ELF-1 (cell line): ENCODE results near the gene FOXE3.

Experiments
- DNase-seq: peaks from one replicate; pipeline ENCODE4 v3.0.0-alpha.2; 2016; ENCODE audit warnings: low read depth, low spot score

Gene FOXE3

DNA sequence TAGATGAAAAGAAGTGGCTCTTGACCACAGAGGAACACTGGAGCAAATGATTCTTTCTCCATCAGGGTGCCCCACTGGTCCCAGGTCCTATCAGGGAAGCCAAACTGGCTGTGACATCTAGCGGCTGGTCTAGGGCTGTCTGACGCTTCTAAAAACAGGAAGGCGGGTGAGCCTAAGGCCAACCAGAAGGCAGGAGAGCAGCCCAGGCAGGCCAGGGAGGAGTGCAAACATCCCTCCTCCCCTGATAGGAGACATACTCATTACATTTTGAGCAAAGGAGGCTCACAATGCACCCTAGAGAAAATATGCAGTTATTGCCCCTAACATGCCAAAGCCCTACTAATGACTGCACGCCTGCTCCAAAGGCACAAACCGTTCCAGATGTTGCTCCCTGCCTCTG, 10.4 kb upstream of the FOXE3 start:
- DNase-seq: peak; percentile 42

DNA sequence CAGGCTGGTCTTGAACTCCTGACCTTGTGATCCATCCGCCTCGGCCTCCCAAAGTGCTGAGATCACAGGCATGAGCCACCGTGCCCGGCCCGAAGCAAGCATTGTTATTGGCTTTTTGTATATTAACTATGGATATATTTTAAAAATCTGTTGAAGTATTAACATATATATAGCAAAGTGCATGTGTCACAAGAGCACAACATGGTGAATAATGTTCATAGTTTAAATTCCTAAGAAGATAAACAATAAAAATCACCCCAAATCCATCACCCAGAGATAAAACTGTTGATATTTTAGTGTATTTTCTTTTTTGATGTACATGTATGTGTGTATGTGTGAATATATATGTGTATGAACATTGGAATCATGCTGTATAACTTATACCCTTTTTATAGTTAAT, 9.1 kb upstream of the FOXE3 start:
- DNase-seq: no peak

- DNase-seq: no peak
Observed at GRCh38 chr1:47407481-47407880, 8.6 kb upstream of the FOXE3 start.

DNA sequence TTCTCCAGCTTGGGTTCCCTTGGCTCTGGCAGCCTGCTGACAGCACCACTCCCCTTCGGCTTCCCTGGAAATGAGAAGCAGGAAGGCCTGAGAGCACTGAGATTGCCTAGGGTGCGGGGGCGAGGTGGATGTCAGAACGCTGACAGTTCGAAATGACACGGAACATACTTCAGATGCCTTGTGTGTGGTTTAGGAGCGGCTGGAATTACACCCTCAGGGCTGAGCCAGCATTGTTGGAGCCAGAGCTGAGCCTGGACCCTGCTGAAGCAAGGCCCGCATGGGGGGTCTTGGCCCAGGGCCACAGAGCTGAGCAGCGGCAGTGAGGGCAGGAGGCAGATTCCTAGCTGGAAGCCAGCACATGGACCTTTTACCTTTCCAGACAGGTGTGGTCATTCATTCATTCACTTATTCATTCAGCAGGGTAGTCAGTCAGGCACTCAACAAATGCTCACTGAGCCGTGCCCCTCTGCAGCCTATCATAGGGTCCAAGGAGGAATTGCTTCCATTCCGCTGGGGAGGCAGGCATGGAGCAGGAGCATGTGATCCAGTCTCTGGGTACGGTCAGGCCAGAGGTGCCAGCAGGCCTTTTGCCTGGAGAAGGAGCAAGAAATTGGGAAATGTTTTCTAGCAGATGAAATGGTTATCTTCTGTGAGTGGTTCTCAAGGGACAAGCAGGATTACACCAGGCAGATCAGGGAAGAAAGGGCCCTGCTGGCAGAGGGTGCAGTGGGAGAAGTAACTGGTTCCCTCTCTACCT, 6.6 kb upstream of the FOXE3 start:
- DNase-seq: peak; percentile 97

- no peak for DNase-seq
Observed at GRCh38 chr1:47410068-47410455, 6.0 kb upstream of the FOXE3 start.

GRCh38 chr1:47411436-47411835, 4.6 kb upstream of the FOXE3 start:
- DNase-seq: no peak

GRCh38 chr1:47412437-47412836, 3.6 kb upstream of the FOXE3 start:
- DNase-seq: peak; percentile 90

DNA sequence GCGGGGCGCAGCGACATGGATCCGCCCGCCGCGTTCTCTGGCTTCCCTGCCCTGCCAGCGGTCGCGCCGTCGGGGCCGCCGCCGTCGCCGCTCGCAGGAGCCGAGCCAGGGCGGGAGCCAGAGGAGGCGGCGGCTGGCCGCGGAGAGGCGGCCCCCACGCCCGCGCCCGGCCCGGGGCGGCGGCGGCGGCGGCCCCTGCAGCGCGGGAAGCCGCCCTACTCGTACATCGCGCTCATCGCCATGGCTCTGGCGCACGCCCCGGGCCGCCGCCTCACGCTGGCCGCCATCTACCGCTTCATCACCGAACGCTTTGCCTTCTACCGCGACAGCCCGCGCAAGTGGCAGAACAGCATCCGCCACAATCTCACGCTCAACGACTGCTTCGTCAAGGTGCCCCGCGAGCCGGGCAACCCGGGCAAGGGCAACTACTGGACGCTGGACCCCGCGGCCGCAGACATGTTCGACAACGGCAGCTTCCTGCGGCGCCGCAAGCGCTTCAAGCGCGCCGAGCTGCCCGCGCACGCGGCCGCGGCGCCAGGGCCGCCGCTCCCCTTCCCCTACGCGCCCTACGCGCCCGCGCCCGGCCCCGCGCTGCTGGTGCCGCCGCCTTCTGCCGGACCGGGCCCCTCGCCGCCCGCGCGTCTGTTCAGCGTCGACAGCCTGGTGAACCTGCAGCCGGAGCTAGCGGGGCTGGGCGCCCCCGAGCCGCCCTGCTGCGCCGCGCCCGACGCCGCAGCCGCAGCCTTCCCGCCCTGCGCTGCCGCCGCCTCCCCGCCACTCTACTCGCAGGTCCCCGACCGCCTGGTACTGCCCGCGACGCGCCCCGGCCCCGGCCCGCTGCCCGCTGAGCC, 459 bp downstream of the FOXE3 start:
- DNase-seq: peak; percentile 40

- DNase-seq: no peak
Observed at GRCh38 chr1:47417170-47418044, 1.3 kb downstream of the FOXE3 start.

GRCh38 chr1:47418122-47418521, 2.0 kb downstream of the FOXE3 start:
- DNase-seq: no peak

GRCh38 chr1:47418681-47419325, 2.7 kb downstream of the FOXE3 start:
- peak; percentile 55 for DNase-seq

DNA sequence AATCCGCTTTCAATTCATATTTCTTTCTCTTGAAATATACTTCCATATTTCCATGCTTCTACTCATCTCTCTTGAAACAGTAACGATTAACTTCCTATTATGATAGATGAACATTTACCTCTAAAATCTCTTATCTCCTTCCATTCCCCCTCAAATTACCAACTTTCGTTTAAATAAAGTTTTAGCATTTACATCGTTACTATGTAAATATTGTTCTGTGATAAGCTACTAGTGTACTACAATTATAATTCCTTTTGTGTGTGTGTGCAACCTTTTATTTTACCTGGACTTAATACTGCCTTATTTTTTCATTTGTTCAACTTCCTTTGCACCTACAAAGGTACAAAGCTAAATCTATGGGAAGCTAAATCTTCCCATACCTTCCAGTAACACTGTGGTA, 4.5 kb downstream of the FOXE3 start:
- DNase-seq: no peak

DNA sequence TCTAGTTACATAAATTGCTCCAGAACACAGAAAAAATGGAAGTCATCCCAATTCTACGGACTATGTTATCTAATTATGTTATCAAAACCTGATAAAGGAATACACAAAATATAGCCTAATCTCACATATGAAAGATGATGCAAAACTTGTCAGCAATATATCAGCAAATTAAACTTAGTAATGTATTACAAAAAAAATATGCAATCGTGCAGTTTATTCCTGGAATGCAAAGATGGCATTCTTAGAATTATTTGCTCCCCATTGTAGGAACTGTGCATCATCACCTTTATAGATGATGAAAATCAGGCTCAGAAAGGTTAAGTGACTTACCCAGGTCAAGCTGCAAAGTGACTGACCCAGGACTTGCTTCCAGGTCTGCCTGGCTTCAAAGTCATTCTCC, 7.8 kb downstream of the FOXE3 start:
- no peak for DNase-seq

DNA sequence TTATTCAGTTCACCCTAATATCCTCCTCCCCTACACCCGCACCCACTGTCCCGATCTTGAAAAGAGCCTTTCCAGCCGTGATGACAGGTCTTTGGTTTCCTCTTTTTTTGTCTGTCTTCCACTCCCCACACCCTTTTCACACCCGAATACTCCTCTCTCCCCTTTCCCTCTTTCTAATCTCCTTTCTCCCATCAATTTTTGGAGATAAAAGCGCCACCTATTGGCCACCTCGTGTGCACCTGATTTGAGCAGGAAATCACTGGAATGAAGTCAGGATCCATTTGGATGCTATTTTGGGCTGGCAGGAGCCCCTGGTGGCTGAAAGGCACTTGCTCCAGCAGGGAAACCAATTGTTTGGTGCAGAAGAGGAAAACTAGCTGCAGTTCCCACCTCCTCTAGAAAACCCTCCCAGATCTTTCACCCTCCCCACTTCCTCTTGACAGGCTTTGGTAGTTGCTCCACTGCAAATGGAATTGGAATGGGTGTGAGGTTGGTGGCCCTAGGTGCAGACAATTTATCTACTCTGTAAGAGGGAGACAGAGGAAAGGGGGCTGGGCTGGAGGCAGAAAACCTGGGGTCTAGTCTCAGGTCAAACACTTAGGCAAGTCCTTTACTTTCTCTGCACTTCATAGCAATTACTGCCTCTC, 8.4 kb downstream of the FOXE3 start:
- DNase-seq: peak; percentile 90

DNA sequence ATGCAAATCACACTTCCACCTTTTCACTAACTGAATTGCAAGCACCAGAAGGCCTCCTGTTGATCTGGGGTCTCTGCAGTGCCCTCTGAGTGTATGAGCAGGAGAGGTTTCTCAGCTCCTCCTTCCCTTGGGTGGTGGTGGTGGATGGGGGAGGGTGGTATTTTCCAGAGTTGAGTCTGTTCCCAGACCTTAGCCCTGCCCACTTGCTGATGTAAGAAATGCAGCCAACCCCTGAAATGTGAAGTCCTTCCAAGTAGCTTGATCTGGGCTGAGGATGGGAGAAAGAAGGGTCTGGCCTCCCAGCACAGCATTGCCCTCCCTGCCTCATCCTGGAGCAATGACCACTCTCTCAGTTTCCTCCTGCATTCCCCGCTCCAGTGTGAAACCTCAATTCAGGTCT, 15.4 kb downstream of the FOXE3 start:
- DNase-seq: peak; percentile 72

DNA sequence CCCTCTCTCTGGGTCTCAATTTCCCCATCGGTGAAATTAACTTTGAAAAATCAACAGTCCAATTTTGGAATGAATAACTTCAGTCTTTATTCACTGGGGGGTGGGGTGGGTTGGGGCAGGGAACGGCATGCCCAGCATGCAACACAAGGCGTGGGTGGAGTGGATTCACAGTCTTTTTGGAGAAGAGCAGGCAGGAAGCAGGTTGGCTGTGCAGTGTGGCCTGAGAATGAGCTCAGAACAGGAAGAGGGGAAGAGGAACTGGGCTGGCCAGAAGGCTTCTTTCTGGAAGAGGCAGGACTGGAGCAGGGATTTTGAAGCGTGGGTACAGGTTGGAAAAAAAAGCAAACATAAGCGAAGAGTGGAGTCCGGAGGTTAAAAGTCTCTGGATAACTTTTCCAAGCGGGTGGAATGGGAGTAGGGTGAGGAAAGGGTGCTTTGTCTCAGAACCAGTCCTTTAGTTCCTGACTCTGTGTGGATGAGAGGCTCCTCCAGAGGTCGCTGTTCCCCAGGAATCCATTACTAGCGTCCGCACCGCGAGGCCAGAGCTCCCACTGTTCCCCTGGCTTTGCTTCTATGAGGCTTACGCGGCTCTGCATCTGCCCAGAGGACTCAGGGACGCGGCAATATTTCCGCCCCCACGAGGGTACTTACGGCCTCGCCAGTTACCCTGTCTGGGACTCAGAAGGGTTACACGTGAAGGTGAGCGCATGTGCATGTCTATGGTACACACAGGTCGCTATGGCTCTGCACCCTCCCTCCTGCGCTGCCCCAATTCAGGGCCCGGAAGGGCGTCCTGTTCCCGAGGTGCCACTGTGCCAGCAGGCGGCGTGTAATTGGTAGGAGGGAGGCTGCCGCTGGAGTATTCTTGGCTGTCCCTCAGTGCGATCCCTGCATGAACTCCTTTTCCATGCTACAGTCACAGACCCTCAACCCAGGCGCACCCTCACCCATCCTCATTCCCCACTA, 16.3 kb downstream of the FOXE3 start:
- peak; percentile 91 for DNase-seq

DNA sequence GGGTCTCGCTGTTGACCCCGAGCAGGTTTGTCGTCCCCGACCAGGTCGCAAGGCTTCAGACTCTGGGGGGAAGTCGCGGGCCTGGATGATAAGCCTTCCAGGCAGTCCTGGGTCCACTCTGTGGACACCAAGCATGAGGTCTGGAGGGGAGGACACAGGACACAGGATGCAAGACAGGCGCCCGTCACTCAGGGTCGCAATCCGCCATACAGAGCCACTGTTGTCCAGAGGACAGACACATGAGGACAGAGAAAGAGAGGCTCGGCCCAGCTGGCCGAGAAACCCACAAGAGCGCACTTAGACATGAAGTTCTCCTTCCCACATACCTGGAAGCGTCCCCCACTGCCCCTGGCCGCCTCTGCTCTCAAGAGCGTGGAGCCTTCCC, 16.9 kb downstream of the FOXE3 start:
- no peak for DNase-seq

- no peak for DNase-seq
Observed at GRCh38 chr1:47433477-47434050, 17.5 kb downstream of the FOXE3 start.

DNA sequence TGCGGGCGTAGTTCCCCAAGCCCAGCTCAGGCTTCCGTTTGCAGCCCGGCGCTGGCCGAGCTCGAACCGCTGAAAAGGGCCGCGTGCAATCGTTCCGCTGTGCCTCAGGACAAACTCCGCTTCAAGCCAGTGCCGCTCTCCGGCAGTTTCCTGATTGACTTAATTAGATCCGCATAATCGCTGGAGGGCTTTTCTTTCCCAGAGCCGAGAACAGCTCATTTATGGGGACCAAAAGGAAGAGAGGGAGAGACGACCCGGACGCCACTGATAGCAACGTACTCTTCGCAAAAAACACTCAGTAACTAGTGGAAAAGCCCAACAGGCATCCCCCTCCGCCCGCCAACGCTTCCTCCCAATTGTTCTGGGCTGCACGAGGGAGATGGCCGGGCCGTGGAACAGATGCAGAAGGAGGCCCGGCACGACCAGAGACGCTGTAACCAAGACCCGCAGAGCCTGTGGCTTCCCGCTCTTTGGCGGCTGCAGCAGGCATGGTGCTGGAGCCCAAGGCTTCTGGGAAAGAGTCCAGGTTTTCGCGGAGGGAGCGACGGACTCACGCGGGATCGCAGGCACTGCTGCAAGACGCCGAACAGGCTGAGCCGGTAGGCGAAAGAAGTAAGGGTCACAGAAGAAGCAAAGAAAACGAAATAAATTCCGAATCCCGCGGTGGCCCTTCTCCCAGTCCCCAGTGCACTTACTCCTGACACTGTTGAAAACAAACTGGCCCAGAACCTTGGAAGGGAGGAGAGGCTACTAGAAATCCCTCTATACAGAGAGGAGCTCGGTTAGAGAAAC, 18.2 kb downstream of the FOXE3 start:
- peak; percentile 79 for DNase-seq
